Natural killer cell treated with Interleukin-12 subunit alpha and Interleukin-12 subunit beta and Interleukin-15 and Interleukin-18, amount 100 ng/mL, for 72 hours (primary cell): ENCODE measurements around the gene MCEE. TPM values are rescaled to one million over a fixed set of nuclear protein-coding genes. Genes with fewer than 3 reads are reported as not detected.
"Not testable (repeated sequence)": the region's sequence is repeated elsewhere in the genome, so short reads cannot be mapped to it uniquely, and the experiment has no call there.

ENCODE experiments used
- ATAC-seq, 2 donors: fragments of 150-1000 bp; cut with Tn5 transposase in 1 of 2; sonication (Bioruptor Pico), chemical (Tn5 transposase) in 1 of 2; 2 replicates each; pipeline ENCODE4 v1.10.0; 2021
- DNase-seq: peaks from one replicate; pipeline ENCODE4 v3.0.0; 2022; ENCODE audit warnings: low spot score
- H3K27ac Mint-ChIP-seq, 2 donors: 1 replicate in 1 of 2; 2 replicates in 1 of 2; pipeline ENCODE4 v1.8.0; 2022; ENCODE audit warnings: mixed read lengths in 2 of 2, mild to moderate bottlenecking in 1 of 2, moderate library complexity in 1 of 2
- H3K27me3 Mint-ChIP-seq, 2 donors: 1 replicate in 1 of 2; 2 replicates in 1 of 2; pipeline ENCODE4 v1.8.0; 2022; ENCODE audit warnings: mixed read lengths in 2 of 2
- H3K36me3 Mint-ChIP-seq: one replicate; pipeline ENCODE4 v1.8.0; 2022; ENCODE audit warnings: mixed read lengths
- H3K4me1 Mint-ChIP-seq, 2 donors: 1 replicate in 1 of 2; 2 replicates in 1 of 2; pipeline ENCODE4 v1.8.0; 2022; ENCODE audit warnings: low read depth in 2 of 2, mixed read lengths in 2 of 2, mild to moderate bottlenecking in 1 of 2
- H3K4me3 Mint-ChIP-seq: one replicate; pipeline ENCODE4 v1.8.0; 2022; ENCODE audit warnings: mixed read lengths
- H3K9me3 Mint-ChIP-seq: 2 replicates; pipeline ENCODE4 v1.8.0; 2022; ENCODE audit warnings: mixed read lengths
- total RNA-seq, 2 donors: library from RNA; stranded (reverse); gene quantifications; one replicate each; pipeline ENCODE4 v1.2.3, GENCODE V29; 2022

The MCEE gene
- total RNA-seq, 2 donors from 2014 or later = 12.4 to 14.2 TPM

GRCh38 chr2:71117063-71117462 lies 13.0 kb downstream of the MCEE start:
- H3K27ac Mint-ChIP-seq = no peak overlapping the region
- DNase-seq = no peak
- H3K9me3 Mint-ChIP-seq = no peaks in the 10 kb centered on the region
- no peaks in the 10 kb centered on the region for H3K27me3 Mint-ChIP-seq
- H3K4me3 Mint-ChIP-seq = no peak overlapping the region
- H3K4me1 Mint-ChIP-seq = peaks cover 0 to 3% of the 10 kb centered on the region in 2 donors
- no peak for ATAC-seq
- H3K36me3 Mint-ChIP-seq = peaks cover 15% of the 10 kb centered on the region

DNA sequence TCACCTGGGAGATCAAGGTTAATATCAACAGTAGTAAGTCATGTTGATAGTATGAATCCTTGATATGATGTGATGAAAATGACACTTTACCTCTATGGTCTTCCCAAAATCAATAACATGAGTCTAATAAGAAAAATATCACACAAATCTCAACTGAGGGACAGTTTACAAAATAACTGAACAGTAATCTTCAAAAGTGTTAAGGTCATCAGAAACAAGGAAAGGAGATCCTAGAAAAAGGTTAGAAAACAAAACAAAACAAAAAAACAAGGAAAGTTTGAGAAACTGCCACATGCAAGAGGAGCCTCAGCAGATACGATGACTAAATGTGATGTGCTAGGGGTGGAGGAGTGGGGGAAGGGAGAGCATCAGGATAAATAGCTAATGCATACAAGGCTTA lies 16.2 kb downstream of the MCEE start:
- no peaks in the 10 kb centered on the region for H3K27me3 Mint-ChIP-seq
- H3K27ac Mint-ChIP-seq = no peak overlapping the region
- peaks cover 0 to 2% of the 10 kb centered on the region in 2 donors for H3K4me1 Mint-ChIP-seq
- peaks cover 19% of the 10 kb centered on the region for H3K36me3 Mint-ChIP-seq
- ATAC-seq = no peak
- no peak for DNase-seq
- H3K4me3 Mint-ChIP-seq = no peak overlapping the region
- H3K9me3 Mint-ChIP-seq = no peaks in the 10 kb centered on the region

- H3K36me3 Mint-ChIP-seq = peaks cover 12% of the 10 kb centered on the region
- no peaks in the 10 kb centered on the region for H3K9me3 Mint-ChIP-seq
- ATAC-seq (no peak), DNase-seq (no peak)
- peaks cover 0 to under 1% of the 10 kb centered on the region in 2 donors for H3K27me3 Mint-ChIP-seq
- H3K27ac Mint-ChIP-seq = no peak overlapping the region
- H3K4me3 Mint-ChIP-seq = no peak overlapping the region
- H3K4me1 Mint-ChIP-seq = no peaks in the 10 kb centered on the region
Measured at GRCh38 chr2:71108091-71108490, 21.9 kb downstream of the MCEE start.

GRCh38 chr2:71106463-71106862 lies 23.6 kb downstream of the MCEE start:
- not testable (repeated sequence) for H3K4me3 Mint-ChIP-seq, H3K27me3 Mint-ChIP-seq, H3K27ac Mint-ChIP-seq, H3K4me1 Mint-ChIP-seq, ATAC-seq, H3K9me3 Mint-ChIP-seq, DNase-seq, H3K36me3 Mint-ChIP-seq

DNA sequence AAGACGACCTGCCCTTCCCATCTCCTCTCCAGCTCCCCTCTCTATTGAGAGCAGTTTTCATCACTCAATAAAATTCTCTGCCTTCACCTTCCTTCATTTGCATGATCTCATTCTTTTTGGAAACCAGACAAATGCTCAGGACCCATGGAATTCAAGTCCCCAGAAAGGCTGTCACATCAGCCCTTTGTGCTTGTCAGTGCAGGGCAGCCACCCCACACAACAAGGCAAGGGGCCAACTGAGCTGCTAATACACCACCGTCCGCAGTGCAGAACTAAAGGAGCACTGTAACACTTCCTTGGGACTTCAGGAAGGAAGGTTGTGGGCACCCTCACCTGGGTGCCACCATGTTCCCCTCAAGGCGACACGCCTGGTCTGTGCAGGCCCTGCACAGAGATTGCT lies 26.2 kb downstream of the MCEE start:
- H3K27me3 Mint-ChIP-seq = peaks cover 0 to 9% of the 10 kb centered on the region in 2 donors
- no peaks in the 10 kb centered on the region for H3K4me1 Mint-ChIP-seq
- H3K4me3 Mint-ChIP-seq = no peak overlapping the region
- DNase-seq (no peak), ATAC-seq (no peak)
- H3K27ac Mint-ChIP-seq = no peak overlapping the region
- H3K36me3 Mint-ChIP-seq = peaks cover 1% of the 10 kb centered on the region
- no peaks in the 10 kb centered on the region for H3K9me3 Mint-ChIP-seq

- no peaks in the 10 kb centered on the region for H3K36me3 Mint-ChIP-seq
- H3K4me1 Mint-ChIP-seq = no peaks in the 10 kb centered on the region
- peaks cover 0 to 9% of the 10 kb centered on the region in 2 donors for H3K27me3 Mint-ChIP-seq
- H3K4me3 Mint-ChIP-seq = no peak overlapping the region
- no peak overlapping the region for H3K27ac Mint-ChIP-seq
- no peaks in the 10 kb centered on the region for H3K9me3 Mint-ChIP-seq
- ATAC-seq = no peak
- no peak for DNase-seq
Measured at GRCh38 chr2:71102981-71103681, 26.9 kb downstream of the MCEE start.

DNA sequence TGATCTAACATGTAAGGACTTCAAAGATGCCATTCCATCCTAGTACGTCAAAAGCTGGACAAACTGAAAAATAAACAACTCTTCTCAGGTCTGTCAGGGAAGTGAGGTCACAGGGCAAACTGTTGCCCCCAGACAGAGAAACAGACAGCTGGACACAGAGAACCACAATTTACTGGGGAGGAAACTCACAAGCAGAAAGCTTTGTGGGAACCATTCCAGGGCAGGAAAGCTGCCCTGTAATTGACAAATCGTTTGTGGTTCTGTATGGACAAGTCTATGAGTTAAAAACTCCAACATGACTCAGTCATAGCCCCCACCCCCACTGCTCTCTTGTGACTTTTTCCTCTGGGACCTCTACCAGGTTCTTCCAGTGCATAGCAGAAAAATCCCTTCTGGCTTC lies 28.4 kb downstream of the MCEE start:
- no peak overlapping the region for H3K27ac Mint-ChIP-seq
- DNase-seq = no peak
- peaks cover 0 to 13% of the 10 kb centered on the region in 2 donors for H3K27me3 Mint-ChIP-seq
- no peak for ATAC-seq
- no peaks in the 10 kb centered on the region for H3K36me3 Mint-ChIP-seq
- H3K4me1 Mint-ChIP-seq = no peaks in the 10 kb centered on the region
- H3K9me3 Mint-ChIP-seq = no peaks in the 10 kb centered on the region
- H3K4me3 Mint-ChIP-seq = no peak overlapping the region

DNA sequence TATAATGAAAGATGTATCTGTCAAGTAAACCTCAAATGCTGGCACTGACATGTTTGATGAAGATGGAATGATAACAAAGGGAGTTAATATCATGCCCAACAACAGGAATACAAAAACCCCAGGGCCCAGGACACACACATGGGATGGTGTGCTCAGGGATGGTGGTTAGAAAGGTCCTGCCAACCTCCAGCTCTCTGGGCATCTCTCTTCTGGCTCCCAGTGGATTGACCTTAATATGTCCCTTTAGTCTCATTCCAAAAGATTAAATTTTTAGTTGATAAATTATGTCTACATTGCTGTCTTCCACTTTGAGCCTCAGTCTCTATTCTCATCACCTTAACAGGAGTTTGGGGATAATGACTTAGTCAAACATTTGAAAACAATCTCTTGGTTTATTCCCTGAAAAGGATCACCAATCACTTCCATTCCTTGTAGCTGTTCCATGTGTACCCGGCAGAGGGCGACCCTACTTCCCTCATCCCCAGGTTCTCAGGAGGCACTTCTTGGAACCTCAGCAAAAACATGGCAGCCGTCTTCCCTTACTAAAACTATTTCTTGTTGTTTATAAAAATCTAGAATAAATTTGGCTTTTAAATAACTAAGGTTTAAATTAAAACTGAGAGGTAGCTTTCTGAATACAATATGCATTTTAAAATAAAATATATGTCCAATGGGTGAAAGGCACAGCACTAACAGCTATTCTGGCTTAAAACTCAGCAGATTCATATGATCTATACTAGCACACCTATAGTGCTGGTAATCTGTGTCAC lies 29.6 kb downstream of the MCEE start:
- H3K36me3 Mint-ChIP-seq = no peaks in the 10 kb centered on the region
- no peak overlapping the region for H3K4me3 Mint-ChIP-seq
- ATAC-seq (peak in 1 of 2 donors; percentile 68), DNase-seq (peak; percentile 73)
- H3K9me3 Mint-ChIP-seq = no peaks in the 10 kb centered on the region
- H3K4me1 Mint-ChIP-seq = no peaks in the 10 kb centered on the region
- peaks cover 0 to 14% of the 10 kb centered on the region in 2 donors for H3K27me3 Mint-ChIP-seq
- H3K27ac Mint-ChIP-seq = no peak overlapping the region

GRCh38 chr2:71092491-71093260 lies 37.4 kb downstream of the MCEE start:
- H3K27me3 Mint-ChIP-seq = peaks cover 25 to 27% of the 10 kb centered on the region in 2 donors
- H3K9me3 Mint-ChIP-seq, H3K4me3 Mint-ChIP-seq, H3K27ac Mint-ChIP-seq, DNase-seq, H3K4me1 Mint-ChIP-seq, ATAC-seq, H3K36me3 Mint-ChIP-seq: not testable (repeated sequence)

DNA sequence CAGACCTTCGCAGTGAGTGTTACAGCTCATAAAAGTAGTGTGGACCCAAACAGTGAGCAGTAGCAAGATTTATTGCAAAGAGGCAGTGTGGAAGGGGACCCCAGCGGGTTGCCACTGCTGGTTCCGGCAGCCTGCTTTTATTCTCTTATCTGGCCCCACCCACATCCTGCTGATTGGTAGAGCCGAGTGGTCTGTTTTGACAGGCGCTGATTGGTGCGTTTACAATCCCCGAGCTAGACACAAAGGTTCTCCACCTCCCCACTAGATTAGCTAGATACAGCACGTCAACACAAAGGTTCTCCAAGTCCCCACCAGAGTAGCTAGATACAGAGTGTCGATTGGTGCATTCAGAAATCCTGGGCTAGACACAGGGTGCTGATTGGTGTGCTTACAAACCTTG lies 38.2 kb downstream of the MCEE start:
- H3K36me3 Mint-ChIP-seq, H3K9me3 Mint-ChIP-seq, ATAC-seq, H3K4me3 Mint-ChIP-seq, H3K27ac Mint-ChIP-seq, DNase-seq, H3K4me1 Mint-ChIP-seq: not testable (repeated sequence)
- H3K27me3 Mint-ChIP-seq = peaks cover 32 to 33% of the 10 kb centered on the region in 2 donors

DNA sequence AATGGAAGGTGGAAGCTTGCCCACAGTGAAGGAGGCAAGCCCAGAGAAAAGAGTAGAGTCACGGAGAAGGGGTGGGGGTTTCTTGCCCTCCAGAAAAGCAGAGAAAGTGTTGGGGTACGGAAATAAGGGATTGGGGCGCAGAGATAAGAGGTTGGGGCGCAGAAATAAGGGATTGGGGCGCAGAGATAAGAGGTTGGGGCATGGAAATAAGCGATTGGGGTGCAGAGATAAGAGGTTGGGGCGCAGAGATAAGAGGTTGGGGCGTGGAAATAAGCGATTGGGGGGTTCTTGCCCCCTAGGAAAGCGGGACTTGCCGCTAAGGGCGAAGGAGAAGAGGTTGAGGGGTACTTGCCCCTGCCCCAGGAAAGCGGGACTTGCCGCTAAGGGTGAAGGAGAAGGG lies 40.6 kb downstream of the MCEE start:
- ATAC-seq, H3K27ac Mint-ChIP-seq, H3K4me3 Mint-ChIP-seq, H3K4me1 Mint-ChIP-seq, H3K36me3 Mint-ChIP-seq, H3K9me3 Mint-ChIP-seq, DNase-seq: not testable (repeated sequence)
- peaks cover 38 to 51% of the 10 kb centered on the region in 2 donors for H3K27me3 Mint-ChIP-seq

GRCh38 chr2:71085325-71086003 lies 44.6 kb downstream of the MCEE start:
- peaks cover 9 to 11% of the 10 kb centered on the region in 2 donors for H3K4me1 Mint-ChIP-seq
- not testable (repeated sequence) for DNase-seq, H3K4me3 Mint-ChIP-seq, ATAC-seq, H3K36me3 Mint-ChIP-seq, H3K27ac Mint-ChIP-seq, H3K9me3 Mint-ChIP-seq
- peaks cover 39 to 49% of the 10 kb centered on the region in 2 donors for H3K27me3 Mint-ChIP-seq

GRCh38 chr2:71083752-71084312 lies 46.2 kb downstream of the MCEE start:
- Mint-ChIP-seq H3K27me3 (peaks cover 25 to 33% of the 10 kb centered on the region in 2 donors), H3K4me1 (peaks cover 9 to 11% of the 10 kb centered on the region in 2 donors)
- H3K27ac Mint-ChIP-seq, H3K4me3 Mint-ChIP-seq, ATAC-seq, H3K36me3 Mint-ChIP-seq, H3K9me3 Mint-ChIP-seq, DNase-seq: not testable (repeated sequence)
